ENCODE measurements around the gene ECI2. TPM values are rescaled to one million over a fixed set of nuclear protein-coding genes. Genes with fewer than 3 reads are reported as not detected.

ECI2 gene
- total RNA-seq, 1 donor from 2014 or later = 18.7 TPM

GRCh38 chr6:4069199-4069598 is 66.2 kb downstream of the ECI2 start:
- TF ChIP-seq CTCF (IDR thresholded peaks at IDR 0.05; ENCODE audit: partially characterized antibody, unreplicated experiment) = no peak
- Mint-ChIP-seq H3K4me3 (ENCODE audit: unreplicated experiment) (no peak overlapping the region), H3K27ac (ENCODE audit: unreplicated experiment) (no peak overlapping the region), H3K9me3 (ENCODE audit: unreplicated experiment) (no peaks in the 10 kb centered on the region), H3K27me3 (ENCODE audit: unreplicated experiment) (no peaks in the 10 kb centered on the region), H3K36me3 (ENCODE audit: unreplicated experiment) (no peaks in the 10 kb centered on the region), H3K4me1 (ENCODE audit: low read depth, unreplicated experiment) (no peaks in the 10 kb centered on the region)
- DNase-seq = no peak

- Mint-ChIP-seq H3K4me1 (ENCODE audit: low read depth, unreplicated experiment) (no peaks in the 10 kb centered on the region), H3K9me3 (ENCODE audit: unreplicated experiment) (no peaks in the 10 kb centered on the region), H3K36me3 (ENCODE audit: unreplicated experiment) (no peaks in the 10 kb centered on the region), H3K4me3 (ENCODE audit: unreplicated experiment) (no peak overlapping the region), H3K27me3 (ENCODE audit: unreplicated experiment) (no peaks in the 10 kb centered on the region), H3K27ac (ENCODE audit: unreplicated experiment) (no peak overlapping the region)
- DNase-seq = no peak
- TF ChIP-seq CTCF (IDR thresholded peaks at IDR 0.05; ENCODE audit: partially characterized antibody, unreplicated experiment) = no peak
Observed at GRCh38 chr6:4067673-4068072, 67.7 kb downstream of the ECI2 start.

GRCh38 chr6:4066029-4066755 is 69.2 kb downstream of the ECI2 start:
- no peak for TF ChIP-seq CTCF (IDR thresholded peaks at IDR 0.05; ENCODE audit: partially characterized antibody, unreplicated experiment)
- no peaks in the 10 kb centered on the region for H3K36me3 Mint-ChIP-seq (ENCODE audit: unreplicated experiment)
- no peak for DNase-seq
- H3K27ac Mint-ChIP-seq (ENCODE audit: unreplicated experiment) = no peak overlapping the region
- no peak overlapping the region for H3K4me3 Mint-ChIP-seq (ENCODE audit: unreplicated experiment)
- H3K9me3 Mint-ChIP-seq (ENCODE audit: unreplicated experiment) = no peaks in the 10 kb centered on the region
- H3K27me3 Mint-ChIP-seq (ENCODE audit: unreplicated experiment) = no peaks in the 10 kb centered on the region
- H3K4me1 Mint-ChIP-seq (ENCODE audit: low read depth, unreplicated experiment) = no peaks in the 10 kb centered on the region

Other genes starting within 250 kb of the ECI2 start
- not detected for gene FAM217A, start 56.4 kb downstream of the ECI2 start, total RNA-seq (ENCODE audit: unreplicated experiment)